Activated CD4-positive, CD25-positive, alpha-beta regulatory T cell treated with anti-CD3 and anti-CD28 coated beads, Interleukin-2, amount 50 U/mL, for 24 hours (primary cell): ENCODE measurements around the gene PRKCA.
"Not testable (repeated sequence)": the region's sequence is repeated elsewhere in the genome, so short reads cannot be mapped to it uniquely, and the experiment has no call there.

ENCODE experiments used
- ATAC-seq, 2 donors: fragments of 150-1000 bp; cut with Tn5 transposase; one replicate each; pipeline ENCODE4 v1.10.0; 2021; ENCODE audit warnings: mild to moderate bottlenecking in 1 of 2, moderate library complexity in 1 of 2

The PRKCA gene

DNA sequence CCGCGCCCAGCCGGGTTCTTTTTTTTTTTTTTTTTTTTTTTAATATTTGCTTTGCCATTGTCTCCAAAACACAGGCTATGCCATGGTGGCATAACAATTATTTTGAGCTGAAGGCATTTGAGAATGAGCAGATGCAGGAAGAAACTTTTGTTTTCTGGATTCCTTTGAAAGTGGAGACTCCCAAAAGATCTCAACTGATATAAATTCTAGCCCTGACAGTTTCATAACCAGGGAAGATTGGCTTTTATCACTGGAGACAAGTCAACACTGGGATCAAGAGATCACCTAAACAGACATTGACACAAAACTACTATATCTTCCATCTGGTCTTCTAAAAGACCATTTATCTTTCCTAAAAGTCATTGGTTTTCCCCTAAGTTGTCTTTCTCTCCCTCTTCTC, 10.1 kb upstream of the PRKCA start:
- no peak for ATAC-seq

- no peak for ATAC-seq
Observed at GRCh38 chr17:66296289-66296725, 6.1 kb upstream of the PRKCA start.

GRCh38 chr17:66297443-66297842, 5.0 kb upstream of the PRKCA start:
- not testable (repeated sequence) for ATAC-seq

GRCh38 chr17:66299711-66300110, 2.7 kb upstream of the PRKCA start:
- ATAC-seq: no peak

DNA sequence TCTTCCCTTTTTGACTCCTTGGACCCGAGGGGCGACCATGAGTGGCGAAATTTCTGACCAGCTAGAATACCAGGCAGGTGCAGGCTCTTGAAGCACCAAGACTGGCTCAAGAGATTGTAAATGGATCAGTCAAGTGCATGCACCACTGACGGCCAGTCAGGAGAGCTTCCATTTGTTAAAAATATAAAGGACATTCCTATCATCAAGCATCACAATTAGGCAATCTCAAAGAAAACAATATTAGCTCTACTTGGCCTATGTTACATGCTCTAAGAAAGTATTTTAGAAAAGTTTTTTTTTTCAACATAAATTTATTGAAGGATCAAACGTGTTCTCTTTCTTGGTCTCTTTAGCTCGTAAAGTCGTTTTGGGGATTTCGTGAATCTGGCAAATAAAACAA, 1.5 kb upstream of the PRKCA start:
- no peak for ATAC-seq

GRCh38 chr17:66301367-66301863, 998 bp upstream of the PRKCA start:
- no peak for ATAC-seq

DNA sequence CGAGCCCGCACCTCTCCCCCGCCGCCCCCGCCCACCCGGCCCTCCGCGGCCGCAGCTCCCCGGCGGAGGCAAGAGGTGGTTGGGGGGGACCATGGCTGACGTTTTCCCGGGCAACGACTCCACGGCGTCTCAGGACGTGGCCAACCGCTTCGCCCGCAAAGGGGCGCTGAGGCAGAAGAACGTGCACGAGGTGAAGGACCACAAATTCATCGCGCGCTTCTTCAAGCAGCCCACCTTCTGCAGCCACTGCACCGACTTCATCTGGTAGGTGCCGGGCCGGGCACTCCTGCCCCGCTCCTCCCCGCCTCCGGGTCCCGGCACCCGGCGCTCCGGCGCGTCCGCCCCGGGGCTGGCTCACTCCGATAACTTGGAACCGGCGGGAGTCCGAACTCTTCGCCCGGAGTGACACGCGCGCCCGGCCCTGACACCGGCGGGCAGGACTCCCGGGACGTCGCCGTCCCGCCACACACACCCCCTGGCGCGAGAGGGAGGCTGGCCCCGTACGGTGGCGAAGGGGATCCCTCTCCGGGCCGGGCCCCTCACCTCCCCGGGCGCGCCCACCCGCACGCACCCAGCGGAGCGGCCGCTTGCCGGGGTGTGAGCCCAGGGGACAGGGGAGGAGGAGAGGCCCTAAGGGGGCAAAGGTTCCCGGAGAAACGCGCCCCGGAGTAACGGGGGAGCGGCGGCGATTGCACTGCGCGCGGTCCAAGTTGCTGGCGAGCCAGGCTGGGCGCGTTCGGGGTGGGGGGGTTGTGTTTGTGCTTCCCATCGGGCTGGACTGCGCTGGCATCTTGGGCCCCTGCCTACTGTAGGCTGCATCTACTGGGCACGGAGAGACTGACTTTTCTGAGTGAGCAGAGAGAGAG, 581 bp downstream of the PRKCA start:
- peak; percentile 14 to 18 for ATAC-seq

- peak in 1 of 2 donors; percentile 5 for ATAC-seq
Observed at GRCh38 chr17:66304304-66305174, 2.1 kb downstream of the PRKCA start.

GRCh38 chr17:66306446-66306845, 4.0 kb downstream of the PRKCA start:
- ATAC-seq: peak; percentile 40 to 42

GRCh38 chr17:66307257-66307656, 4.8 kb downstream of the PRKCA start:
- no peak for ATAC-seq

- no peak for ATAC-seq
Observed at GRCh38 chr17:66308856-66309255, 6.4 kb downstream of the PRKCA start.

GRCh38 chr17:66309793-66310192, 7.4 kb downstream of the PRKCA start:
- no peak for ATAC-seq

DNA sequence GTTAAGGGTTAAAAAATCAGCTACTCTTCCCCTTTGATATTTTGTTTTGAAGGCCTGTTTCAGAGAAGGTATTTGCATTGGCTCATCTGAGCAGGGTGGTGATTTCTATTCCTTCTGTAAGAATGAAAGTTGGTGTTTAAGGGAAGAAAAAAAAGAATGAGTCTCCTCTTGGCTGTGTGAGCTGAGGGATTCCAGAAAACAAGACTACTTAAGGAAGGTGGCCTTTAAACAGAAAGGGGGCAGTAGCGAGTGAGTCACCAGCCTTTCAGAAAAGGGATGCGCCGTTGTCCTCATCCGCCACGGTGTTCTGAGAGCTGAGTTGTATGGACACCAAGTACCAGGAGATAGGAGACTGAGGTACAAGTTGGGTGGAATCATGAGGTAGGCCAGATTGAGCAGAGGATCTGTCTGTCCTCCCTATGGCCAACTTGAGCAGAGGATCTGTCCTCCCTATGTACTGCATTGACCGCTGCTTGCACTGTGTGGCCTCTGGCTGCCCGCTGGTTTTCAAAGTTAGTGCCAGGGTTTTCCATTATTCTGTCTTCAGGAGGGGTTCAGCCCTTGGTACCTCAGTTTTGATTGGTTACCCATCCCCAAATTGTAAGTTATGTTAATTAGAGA, 8.2 kb downstream of the PRKCA start:
- ATAC-seq: peak in 1 of 2 donors; percentile 3

DNA sequence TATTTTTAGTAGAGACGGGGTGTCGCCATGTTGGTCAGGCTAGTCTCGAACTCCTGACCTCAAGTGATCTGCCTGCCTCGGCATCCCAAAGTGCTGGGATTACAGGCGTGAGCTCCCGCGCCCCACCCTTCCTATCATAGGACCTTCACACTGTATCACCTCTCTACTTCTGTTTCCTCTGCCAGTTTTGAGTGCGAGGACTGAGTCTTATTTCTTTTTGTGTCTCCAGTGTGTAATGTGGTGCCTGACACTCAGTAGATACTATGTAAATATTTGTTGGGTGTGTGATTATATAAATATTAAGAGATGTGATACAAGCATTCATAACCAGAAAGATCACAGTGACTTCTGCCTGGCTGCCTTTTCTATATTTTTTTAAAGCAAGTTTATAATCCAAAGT, 10.5 kb downstream of the PRKCA start:
- ATAC-seq: no peak

DNA sequence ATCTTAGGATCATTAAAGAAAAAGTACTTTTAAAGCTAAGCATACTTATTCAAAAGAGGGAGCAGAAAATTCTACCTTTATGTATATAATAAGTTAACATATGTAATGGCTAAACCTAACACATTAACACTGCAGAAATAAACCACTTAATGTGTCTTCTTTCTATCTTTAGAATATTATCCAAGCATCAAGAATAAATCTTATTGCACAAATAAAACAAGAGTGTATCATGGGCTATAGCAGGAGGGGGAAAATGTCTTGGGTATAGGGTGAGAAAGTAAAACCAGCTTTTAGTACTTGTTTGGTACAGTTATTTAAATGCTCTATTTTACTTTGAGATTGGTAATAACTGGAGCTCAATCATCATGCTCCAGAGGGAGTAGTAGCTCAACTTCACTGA, 10.9 kb downstream of the PRKCA start:
- ATAC-seq: peak in 1 of 2 donors; percentile 15

DNA sequence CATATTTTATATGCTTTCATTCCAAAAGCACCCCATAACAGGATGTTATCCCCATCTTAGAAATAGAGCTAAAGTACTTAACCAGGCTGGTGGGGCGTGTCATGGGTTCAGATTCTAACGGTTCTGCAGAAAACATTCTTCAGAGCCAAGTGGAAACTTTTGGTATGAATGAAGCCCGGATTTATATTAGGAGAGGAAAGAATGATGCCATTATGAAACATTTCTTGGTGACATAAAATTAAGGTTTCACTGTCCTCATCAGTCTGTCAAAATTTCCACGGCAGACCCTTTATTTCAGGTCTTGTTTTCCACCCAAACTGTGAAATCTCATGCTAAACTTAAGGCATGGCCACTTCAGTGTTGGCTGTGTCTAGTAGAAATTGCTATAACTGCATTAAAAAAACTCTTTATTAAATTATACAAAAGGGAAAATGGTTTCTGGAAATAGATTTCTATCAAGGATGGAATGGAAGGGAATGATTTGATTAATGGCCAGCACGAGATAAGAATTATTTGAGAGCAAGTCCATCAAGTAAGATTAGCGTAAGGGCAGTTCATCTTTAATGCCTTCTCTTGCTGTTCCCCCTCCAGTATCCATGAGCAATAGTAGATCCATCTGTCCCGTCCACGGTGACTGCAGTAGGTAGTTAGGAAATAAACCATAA, 11.7 kb downstream of the PRKCA start:
- ATAC-seq: peak; percentile 68 to 71

- ATAC-seq: no peak
Observed at GRCh38 chr17:66317629-66318028, 15.2 kb downstream of the PRKCA start.

- ATAC-seq: no peak
Observed at GRCh38 chr17:66319226-66319625, 16.8 kb downstream of the PRKCA start.

GRCh38 chr17:66322764-66323163, 20.4 kb downstream of the PRKCA start:
- no peak for ATAC-seq

DNA sequence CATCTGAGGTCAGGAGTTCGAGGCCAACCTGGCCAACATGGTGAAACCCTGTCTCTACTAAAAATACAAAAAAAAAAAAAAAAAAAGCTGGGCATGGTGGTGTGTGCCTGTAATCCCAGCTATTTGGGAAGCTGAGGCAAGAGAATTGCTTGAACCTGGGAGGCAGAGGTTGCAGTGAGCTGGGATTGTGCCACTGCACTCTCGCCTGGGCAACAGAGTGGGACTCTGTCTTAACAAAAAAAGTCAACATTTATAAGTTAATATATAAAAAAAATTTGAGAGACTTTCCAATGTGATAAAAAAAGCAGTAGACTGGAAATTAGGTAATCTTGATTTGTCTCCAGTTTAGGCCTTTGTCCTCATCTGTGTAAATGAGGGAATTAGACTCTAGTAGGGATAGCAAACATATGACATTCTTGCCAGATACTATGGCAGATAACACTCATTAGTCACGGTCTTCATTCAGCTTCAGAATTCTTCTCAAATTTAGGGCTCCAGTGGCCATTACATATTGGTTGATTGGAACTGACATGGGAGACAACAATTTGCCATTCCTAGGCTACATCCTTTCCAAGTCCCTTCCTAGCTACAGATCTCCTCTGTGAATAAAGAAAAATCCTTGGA, 22.1 kb downstream of the PRKCA start:
- ATAC-seq: not testable (repeated sequence)

DNA sequence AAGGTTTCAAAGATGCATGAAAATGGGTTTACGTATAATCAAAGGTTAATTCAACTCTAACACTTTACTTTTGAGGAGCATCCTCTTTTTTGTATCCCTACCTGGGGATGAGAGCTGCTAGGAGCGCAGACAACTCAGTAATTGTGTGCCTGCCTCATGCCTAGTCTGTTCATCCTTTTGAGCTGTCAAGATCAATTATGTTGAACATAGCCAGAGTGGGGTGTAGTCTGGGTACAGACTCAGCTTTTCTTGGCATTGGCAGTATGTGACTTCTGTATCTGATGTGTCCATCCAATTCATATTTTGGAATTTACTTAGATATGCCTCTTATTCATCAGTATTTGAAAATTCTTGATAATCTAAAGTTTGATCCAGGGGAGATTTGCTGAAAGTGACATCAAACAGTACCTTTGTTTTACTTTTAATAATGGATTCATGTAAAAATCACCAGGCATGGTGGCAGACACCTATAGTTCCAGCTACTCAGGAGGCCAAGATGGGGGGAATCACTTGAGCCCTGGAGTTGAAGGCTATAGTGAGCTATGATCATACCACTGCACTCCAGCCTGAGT, 24.1 kb downstream of the PRKCA start:
- no peak for ATAC-seq

- ATAC-seq: no peak
Observed at GRCh38 chr17:66330646-66331037, 28.2 kb downstream of the PRKCA start.
